Vagina (tissue), 2 donors: Measurements from ENCODE around the gene KDM8.

Experiments used
- POLR2A ChIP-seq, 2 donors: fragments of 450-650 bp; IDR thresholded peaks; one replicate each; pipeline ENCODE4 v1.6.1; 2017; ENCODE audit warnings: antibody characterized with exemption in 2 of 2, mild to moderate bottlenecking in 2 of 2, moderate library complexity in 2 of 2
- TF ChIP-seq, protein P1 (sequence below), 3 experiments: fragments of 450-650 bp in 2 of 3; fragments of 200-600 bp in 1 of 3; sonication (generic) in 1 of 3; IDR thresholded peaks; one replicate each; pipeline ENCODE4 v1.5.1; 2017 to 2019; ENCODE audit warnings: antibody characterized with exemption in 3 of 3, mild to moderate bottlenecking in 2 of 3, moderate library complexity in 2 of 3

DNA sequence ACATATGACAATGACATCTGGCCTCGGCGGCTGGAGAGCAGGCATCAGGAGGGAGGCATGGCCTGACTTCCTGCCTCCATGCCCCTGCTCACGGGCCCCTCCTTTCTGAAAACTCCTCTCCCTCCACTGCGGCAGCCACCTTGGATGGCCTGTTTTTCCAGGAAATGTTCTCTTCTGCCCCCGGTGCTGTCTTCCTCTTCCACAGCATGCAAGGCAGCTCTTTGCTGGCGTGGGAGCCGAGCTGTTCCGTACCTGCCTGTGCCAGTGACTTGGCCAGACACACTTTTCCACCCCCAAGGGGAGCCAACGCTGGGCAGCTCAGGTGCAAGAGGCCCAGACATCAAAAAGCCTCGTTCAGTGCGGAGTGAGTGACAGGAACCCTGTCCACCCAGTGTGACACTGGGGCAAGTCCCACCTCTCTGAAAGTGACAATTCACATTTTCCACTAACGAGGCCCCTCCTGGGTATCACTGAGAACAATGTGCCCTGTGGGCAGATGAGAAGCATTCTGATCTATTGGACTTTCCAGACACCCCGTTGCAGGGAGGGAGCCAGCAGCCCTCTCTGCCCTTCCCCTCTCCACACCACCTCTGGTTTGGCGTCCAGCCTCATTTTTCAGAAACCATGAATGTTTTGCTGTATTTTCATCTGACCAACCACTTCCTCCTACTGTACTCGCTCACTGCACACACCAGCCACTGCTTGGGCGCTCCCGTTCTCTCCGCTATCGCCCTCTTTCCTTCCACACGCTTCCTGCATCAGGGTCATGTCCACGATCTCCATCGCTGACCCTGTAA, 34.1 kb downstream of the KDM8 start:
- TF ChIP-seq, protein P1, sequence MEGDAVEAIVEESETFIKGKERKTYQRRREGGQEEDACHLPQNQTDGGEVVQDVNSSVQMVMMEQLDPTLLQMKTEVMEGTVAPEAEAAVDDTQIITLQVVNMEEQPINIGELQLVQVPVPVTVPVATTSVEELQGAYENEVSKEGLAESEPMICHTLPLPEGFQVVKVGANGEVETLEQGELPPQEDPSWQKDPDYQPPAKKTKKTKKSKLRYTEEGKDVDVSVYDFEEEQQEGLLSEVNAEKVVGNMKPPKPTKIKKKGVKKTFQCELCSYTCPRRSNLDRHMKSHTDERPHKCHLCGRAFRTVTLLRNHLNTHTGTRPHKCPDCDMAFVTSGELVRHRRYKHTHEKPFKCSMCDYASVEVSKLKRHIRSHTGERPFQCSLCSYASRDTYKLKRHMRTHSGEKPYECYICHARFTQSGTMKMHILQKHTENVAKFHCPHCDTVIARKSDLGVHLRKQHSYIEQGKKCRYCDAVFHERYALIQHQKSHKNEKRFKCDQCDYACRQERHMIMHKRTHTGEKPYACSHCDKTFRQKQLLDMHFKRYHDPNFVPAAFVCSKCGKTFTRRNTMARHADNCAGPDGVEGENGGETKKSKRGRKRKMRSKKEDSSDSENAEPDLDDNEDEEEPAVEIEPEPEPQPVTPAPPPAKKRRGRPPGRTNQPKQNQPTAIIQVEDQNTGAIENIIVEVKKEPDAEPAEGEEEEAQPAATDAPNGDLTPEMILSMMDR (IDR thresholded peaks at IDR 0.05) = no peak
- TF ChIP-seq POLR2A (IDR thresholded peaks at IDR 0.05) = no peak
